ENCODE results near the gene NUS1.

GRCh38 chr6:117739869-117740268 is 64.6 kb downstream of the NUS1 start:
- TF ChIP-seq, protein P1, sequence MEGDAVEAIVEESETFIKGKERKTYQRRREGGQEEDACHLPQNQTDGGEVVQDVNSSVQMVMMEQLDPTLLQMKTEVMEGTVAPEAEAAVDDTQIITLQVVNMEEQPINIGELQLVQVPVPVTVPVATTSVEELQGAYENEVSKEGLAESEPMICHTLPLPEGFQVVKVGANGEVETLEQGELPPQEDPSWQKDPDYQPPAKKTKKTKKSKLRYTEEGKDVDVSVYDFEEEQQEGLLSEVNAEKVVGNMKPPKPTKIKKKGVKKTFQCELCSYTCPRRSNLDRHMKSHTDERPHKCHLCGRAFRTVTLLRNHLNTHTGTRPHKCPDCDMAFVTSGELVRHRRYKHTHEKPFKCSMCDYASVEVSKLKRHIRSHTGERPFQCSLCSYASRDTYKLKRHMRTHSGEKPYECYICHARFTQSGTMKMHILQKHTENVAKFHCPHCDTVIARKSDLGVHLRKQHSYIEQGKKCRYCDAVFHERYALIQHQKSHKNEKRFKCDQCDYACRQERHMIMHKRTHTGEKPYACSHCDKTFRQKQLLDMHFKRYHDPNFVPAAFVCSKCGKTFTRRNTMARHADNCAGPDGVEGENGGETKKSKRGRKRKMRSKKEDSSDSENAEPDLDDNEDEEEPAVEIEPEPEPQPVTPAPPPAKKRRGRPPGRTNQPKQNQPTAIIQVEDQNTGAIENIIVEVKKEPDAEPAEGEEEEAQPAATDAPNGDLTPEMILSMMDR (IDR thresholded peaks at IDR 0.05), result no peak
- TF ChIP-seq POLR2A (IDR thresholded peaks at IDR 0.05), result no peak
